Fibroblast of skin of back (primary cell): Measurements from ENCODE around the gene KPNA6.

Source experiments
- DNase-seq: peaks from one replicate; pipeline ENCODE4 v3.0.0-alpha.2; 2013

KPNA6 gene

GRCh38 chr1:32194984-32195383, 87.1 kb downstream of the KPNA6 start:
- DNase-seq = no peak

DNA sequence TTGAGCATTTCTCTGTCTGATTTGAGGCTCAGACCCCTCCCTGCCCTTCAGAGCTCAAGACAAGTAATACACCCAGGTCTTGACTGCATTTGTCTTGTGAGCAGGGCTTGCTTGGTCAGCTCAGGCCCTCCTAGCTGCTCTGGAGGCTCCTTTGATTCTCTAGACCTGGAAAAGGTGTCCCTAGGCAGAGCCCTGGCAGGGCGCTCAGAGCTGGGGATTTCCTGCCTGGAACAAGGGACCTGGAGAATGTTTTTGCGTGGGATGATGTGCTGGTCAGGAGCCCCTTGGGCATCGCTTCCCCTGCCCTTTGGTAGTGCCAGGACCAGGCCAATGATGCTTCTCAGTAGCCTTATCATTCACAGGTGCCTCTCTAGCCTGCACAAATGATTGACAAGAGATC, 87.7 kb downstream of the KPNA6 start:
- DNase-seq = no peak

GRCh38 chr1:32195972-32196823, 88.3 kb downstream of the KPNA6 start:
- DNase-seq = no peak

DNA sequence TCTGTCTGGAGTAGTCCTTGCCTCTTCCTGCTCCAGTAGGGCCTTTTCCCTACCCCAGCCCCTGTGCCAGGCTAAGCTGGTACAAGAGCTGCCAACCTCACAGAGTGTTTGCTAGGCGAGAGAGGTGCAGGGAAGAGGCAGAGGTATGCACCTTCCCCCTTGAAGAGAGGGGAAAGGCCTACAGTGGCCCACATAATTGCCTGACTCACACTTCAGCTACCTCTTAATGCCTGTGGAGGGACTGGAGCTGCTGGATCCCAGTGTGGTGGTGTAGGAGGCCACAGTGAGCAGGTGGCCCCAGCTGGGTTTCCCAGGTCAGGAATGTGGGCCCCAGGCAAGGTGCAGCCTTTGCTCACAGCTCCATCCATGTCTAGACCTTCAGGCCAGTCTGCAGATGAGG, 89.2 kb downstream of the KPNA6 start:
- no peak for DNase-seq

- DNase-seq = no peak
These were observed 90.0 kb downstream of the KPNA6 start for GRCh38 chr1:32197837-32198236.

DNA sequence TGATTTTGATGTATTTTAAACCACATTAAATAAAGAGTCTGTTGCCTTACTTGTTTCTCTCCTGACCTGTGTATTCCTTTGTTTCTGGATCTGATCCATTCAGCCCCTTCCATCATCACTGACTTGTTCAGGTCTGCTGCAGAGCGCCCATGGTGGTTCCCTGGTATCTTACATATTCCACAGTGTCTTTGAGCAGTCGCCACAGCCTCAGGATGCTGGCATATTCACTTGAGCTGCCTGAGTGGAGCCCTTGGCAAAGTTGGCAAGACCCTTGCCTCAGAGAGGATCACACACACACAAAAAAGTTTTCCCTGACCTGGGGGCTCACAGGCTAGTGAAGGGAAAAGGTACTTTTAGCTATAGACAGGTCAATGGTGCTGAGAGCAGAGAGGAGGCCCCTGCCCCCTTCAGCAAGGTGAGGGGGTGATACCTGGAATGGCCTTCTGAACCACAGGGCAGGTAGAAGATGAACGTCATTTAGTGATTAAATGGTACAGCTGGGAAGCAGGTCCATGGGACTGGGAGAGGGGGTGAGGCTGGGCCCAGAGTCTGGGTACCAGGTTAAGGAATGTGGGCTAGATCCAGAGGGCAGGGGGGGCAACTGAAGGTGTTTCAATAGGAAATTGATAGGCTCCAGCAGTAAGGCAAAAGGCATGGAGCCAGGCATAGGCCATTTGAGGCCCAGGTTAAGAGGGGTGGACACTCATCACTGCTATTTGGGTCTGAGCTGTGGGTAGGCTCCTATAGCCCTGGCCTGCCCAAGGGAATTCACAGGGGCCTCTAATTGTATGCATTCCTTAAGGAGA, 90.6 kb downstream of the KPNA6 start:
- no peak for DNase-seq

GRCh38 chr1:32199043-32199716, 91.3 kb downstream of the KPNA6 start:
- DNase-seq = no peak

GRCh38 chr1:32199717-32200072, 91.8 kb downstream of the KPNA6 start:
- DNase-seq = no peak

DNA sequence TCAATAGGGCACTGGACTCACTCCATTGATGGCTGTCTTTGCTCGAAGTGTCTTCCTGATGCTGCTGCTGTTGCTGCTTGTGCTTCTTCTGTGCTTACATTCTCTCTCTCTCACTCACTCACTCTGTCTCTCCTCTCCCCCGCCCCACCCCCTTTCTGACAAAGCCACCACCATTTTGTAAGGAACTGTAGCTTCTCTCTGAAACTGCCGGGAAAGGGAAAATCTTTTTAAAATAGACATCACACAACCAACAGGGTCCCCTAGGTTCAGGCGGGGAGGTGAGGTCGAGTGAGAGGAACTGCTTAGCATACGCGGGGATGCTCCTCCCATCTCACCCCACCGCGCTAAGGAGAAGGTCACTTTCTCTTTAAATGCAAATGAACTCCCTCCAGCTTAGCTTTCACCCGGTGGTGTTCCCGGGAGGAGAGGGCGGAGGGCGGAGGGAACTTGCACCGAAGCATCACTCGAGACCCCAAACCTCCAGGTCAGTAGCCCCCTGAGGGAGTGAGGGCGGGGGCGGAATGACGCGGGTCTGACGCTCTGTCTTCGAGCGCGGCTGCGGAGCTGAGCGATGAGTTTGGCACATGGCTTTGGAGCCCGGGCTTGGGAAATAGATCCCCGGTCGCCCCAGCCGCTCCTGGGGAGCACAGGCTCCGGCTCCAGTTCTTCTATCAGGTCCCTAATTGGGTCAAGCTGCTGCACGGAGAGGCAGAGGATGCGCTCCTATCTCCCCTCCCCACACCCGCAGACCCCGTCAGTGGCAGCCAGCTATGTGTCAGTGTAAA, 92.6 kb downstream of the KPNA6 start, which contains the start of gene CCDC28B:
CCDC28B (plus strand) TSS at position 370 of the 785 bp plus-strand sequence. CDS start 1,341 bp downstream, outside the sequence.
- peak; percentile 75 for DNase-seq

DNA sequence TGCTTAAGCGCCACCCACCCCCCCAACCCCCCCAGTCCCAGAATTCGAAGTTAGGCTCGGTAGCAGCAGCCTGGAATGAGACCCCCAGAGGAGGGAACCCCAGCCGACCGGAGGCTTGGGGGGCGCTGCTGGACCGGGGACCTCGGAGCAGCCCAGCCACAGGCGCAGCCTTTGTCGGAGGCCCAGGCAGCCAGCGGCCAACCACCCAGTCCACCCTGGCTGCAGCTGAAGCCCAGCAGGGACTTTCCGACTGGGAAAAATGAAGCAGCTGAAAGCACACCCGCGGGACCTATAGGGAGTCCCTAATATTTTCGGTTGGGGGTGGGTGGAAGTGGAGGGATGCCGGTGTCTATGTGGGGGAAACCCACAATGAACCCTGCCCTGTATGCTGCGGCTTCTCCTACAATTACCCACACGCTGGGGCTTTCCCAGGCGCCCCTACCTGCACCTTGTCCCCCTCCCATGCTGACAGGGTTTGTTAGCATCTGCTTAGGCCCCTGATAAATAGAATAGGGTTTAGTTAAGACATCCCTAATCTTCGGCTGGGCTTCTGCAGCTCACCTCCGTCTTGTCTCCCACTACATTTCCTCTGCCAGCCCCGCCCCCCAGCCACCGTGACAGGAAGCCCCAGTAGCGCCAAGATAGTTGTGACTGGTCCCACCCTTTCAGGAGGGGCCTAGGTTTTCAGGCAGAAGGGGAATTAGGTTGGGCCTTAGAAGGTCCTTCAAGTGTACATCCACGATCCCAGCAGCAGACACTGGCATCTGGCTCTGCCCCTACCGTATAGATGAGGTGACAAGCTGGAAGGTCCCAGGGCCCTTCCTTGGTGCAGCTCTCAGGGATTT, 93.4 kb downstream of the KPNA6 start:
- DNase-seq = peak; percentile 62

DNA sequence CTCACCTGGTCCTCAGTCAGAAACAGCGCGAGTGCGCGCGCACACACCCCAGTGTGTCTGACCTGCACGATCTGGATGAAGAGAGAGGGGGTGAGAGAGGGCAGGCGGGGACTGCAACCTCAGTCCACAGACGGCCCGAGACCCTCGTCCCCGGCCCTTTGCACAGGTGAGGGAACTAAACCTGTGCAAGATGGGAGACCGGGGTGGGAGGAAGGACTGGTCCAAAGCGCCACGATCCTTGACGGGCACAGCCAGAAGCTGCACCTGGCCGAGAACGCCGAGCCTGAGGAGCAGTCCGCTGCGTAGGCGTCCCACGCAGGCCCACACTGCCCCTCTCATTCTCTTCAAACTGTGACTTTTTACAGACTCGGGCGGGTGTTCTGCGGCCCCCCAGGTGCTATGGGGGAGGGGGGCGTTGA, 97.1 kb downstream of the KPNA6 start:
- DNase-seq = no peak

DNA sequence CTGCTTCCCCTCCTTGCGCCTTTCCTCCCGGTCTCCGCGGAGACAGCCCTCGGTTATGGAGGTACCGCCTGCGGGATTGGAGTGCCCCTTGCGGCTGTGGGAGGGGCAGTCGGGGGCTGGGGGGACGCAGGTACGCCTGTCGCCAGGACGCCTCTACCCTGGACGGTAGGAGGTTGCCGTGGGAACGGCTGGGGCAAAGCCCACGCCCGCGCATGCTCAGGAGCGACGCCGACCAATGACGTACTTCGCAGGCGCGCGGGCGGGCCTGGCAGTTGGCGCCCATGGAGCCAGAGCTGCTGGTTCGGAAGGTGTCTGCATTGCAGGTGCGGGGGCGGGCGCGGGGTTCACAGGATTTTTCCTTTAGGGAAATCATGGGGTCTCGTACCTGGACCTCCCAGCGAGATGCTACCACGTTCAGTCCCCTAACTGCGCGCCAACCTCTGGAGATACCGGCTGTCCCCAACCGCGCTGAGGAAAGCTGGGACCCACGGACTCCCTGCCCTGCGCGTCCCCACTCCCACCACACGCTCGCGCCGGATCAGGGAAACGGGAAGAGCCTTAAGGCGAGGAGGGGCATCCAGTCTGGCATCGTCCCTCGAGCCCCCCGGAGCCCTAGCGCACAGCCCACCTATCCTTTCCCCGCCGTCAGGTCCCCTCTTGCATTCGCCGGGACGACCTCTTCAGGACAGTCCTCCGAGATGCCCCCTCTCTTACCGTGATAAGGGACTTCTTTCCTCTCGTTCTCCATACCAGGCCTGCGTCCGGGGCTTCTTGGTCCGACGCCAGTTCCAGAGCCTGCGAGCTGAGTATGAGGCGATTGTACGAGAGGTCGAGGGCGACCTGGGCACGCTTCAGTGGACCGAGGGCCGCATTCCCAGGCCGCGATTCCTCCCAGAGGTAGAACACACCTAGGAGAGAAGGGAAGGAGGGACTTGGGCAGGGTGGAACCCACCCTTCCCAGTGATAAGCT, 97.8 kb downstream of the KPNA6 start, which contains the start of gene IQCC:
IQCC (plus strand) TSS at position 271 of the 970 bp plus-strand sequence; CDS start at position 282, 11 bp downstream.
- peak; percentile 81 for DNase-seq

DNA sequence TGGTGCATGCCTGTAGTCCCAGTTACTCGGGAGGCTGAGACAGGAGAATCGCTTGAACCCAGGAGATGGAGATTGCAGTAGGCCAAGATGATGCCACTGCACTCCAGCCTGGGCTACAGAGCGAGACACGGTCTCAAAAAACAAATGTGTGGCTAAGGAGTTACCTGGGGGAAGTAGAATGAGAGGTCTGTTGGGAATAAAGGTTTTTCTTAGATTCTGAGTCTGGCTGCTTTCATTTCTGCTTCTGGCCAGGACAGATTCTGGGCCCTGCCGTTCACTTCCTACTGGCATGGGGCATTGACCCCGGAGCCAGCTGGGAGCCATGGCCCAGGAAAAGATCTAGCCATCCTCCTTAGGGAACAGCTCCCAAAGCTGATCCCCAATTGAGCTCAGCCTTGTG, 100.6 kb downstream of the KPNA6 start:
- DNase-seq = no peak

- peak; percentile 28 for DNase-seq
These were observed 101.1 kb downstream of the KPNA6 start, which contains the start of gene DCDC2B for GRCh38 chr1:32208891-32209328. Gene DCDC2B (plus strand): TSS chr1:32209089. CDS start chr1:32209094, 5 bp downstream.

GRCh38 chr1:32215629-32216480, 108.0 kb downstream of the KPNA6 start:
- DNase-seq = peak; percentile 70

DNA sequence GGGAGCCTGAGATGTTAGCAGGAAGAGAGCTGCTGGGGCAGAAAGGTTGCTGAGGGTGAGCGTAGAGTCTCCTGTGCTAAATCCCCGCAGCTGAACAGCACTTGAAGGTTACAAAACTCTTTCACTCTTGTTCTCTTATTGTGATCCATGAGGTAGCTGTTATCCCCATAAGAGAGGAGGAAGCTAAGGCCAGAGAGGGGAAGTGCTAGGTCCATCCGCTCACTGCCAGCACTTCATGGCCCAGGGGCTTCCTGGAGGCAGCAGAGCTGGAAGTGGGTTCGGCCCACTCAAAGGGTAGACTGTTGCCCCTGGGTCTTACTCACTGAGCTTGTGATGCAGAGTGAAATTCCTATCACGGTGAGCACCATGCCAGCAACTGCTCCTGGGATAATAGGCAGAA, 108.7 kb downstream of the KPNA6 start:
- DNase-seq = no peak

- no peak for DNase-seq
These were observed 111.2 kb downstream of the KPNA6 start for GRCh38 chr1:32219022-32219421.

DNA sequence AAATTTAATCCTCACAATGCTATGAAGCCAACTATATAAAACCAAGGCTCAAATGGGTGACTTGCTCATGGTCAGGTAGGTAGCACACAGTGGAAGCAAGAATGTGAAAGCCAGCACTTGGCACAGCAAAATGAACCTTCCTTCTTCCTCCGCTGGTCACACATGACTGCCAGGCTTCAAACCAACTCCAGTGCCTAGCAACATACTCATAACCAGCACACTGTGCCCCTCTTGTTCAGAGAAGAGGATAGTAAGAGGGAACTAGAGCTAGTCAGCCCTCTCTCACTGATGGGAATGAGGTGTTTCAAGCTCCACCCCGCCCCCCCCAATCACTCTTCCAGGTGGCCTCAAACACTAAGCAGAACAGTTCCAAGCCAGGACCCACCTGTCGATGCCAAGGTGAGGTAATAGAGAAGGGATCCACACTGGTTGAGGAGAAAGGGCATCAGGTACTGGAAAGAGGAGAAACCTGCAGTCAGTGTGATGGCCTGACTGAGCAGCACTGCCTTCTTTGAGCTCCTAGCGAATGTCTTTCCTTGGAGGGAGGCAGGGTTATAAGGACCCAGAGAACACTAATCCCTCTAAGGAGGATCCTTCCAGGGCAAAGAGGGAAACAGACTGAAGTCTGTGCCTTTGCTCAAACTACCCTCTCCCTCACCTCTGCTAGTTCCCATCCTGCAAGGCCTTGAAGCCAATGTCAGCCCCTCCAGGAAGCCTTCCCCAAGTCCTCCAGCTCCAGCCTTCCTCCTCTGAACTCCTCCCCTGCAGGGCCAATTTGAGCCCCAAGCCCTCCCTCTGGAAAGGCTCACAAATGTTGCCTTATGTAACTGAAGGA, 113.1 kb downstream of the KPNA6 start:
- DNase-seq = no peak
